ENCODE results near the gene POLR3B. TPM values are rescaled to one million over a fixed set of nuclear protein-coding genes. Genes with fewer than 3 reads are reported as not detected.

The POLR3B gene
- total and polyA plus RNA-seq, 5 experiments from 2014 or later, result 3.1 to 9.1 (median 6.2) TPM

DNA sequence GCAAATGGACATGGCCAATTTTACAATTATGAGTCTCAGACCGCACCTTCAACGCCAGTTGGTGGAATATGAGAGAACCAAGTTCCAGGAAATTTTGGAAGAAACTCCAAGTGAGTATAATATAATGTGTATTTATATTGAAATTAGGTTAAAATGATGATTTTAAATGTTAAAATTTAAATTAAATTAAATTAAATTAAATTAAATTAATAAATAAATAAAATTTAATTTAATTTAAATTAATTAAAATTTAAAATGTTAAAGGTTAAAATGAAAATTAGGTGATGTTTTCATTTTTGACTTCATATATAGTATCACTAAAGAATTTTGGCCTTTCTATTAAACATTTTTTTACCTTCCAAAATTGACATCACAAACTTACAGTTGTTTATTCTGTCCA is 34.0 kb upstream of the POLR3B start:
- H3K4me3 Mint-ChIP-seq, result no peak overlapping the region
- H3K4me1 Mint-ChIP-seq, result peaks cover 0 to 29% (median 19%) of the 10 kb centered on the region in 4 donors
- peak overlapping the region in 1 of 10 donors; percentile 63 for H3K27ac Mint-ChIP-seq
- peaks cover 14 to 93% (median 56%) of the 10 kb centered on the region in 3 donors for H3K36me3 Mint-ChIP-seq
- H3K27me3 Mint-ChIP-seq, result no peaks in the 10 kb centered on the region
- DNase-seq (no peak), ATAC-seq (no peak)
- POLR2A ChIA-PET, result interaction anchor here (0.8 kb wide), 1 partner anchor 38 kb away, joined by 3 read pairs; no protein-coding TSS in a partner anchor
- no peaks in the 10 kb centered on the region for H3K9me3 Mint-ChIP-seq

DNA sequence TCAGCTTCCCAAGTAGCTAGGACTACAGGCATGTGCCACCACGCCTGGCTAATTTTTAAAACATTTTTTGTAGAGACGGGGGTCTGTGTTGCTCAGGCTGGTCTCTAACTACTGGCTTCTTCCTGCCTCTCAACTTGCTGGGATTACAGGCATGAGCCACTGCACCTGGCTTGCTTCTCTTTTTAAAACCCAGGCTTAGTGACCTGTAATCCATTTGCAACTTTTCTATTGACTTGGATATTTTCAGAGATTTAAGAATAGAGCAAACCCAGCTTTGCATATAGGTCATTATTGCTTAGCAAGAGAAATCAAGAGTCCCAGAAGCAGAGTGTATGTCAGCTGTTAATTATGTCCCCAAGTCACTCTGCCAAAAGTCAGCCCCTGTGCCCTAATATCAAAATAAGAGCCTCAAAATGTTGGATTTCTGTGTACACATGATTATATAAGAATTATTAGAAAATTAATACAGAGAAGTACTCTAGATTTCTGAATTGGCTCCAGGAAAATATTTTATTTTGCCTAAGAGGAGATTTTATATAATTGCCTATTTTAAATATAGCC is 30.2 kb upstream of the POLR3B start:
- DNase-seq, result no peak
- POLR2A ChIA-PET, result no interaction called here
- H3K27ac Mint-ChIP-seq, result peak overlapping the region in 5 of 10 donors; percentile 21 to 80 (median 43)
- no peak overlapping the region for H3K4me3 Mint-ChIP-seq
- ATAC-seq, result no peak
- peaks cover 15 to 93% (median 60%) of the 10 kb centered on the region in 3 donors for H3K36me3 Mint-ChIP-seq
- H3K9me3 Mint-ChIP-seq, result peaks cover 0 to 2% (median 0%) of the 10 kb centered on the region in 9 donors
- no peaks in the 10 kb centered on the region for H3K27me3 Mint-ChIP-seq
- peaks cover 0 to 35% (median 22%) of the 10 kb centered on the region in 4 donors for H3K4me1 Mint-ChIP-seq

DNA sequence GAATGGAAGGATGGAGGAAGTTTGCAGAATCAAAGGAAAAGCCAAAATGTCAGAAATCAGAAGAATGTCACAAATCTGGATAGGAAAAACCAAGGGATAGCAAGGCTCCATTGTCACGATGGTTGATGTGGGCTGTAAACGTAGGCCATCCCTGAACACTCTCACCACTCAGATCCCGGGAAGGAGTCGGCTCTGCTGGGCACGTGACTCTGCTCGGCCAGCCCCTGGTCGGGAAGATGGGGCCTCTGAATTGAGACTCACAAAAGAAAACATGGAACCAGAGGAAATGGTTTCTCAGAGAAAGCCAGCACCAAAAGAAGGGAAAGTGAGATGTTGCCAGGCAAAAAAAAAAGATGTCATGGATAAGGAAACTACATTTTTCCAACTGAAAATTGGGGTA is 28.8 kb upstream of the POLR3B start:
- no peak overlapping the region for H3K4me3 Mint-ChIP-seq
- peak overlapping the region in 3 of 10 donors; percentile 15 to 54 (median 40) for H3K27ac Mint-ChIP-seq
- no peak for DNase-seq
- H3K27me3 Mint-ChIP-seq, result no peaks in the 10 kb centered on the region
- H3K9me3 Mint-ChIP-seq, result peaks cover 0 to 2% (median 0%) of the 10 kb centered on the region in 9 donors
- H3K4me1 Mint-ChIP-seq, result peaks cover 0 to 36% (median 23%) of the 10 kb centered on the region in 4 donors
- POLR2A ChIA-PET, result interaction anchor here (1.0 kb wide), 1 partner anchor 24 kb away, joined by 3 read pairs; no protein-coding TSS in a partner anchor
- peaks cover 15 to 91% (median 61%) of the 10 kb centered on the region in 3 donors for H3K36me3 Mint-ChIP-seq
- no peak for ATAC-seq

DNA sequence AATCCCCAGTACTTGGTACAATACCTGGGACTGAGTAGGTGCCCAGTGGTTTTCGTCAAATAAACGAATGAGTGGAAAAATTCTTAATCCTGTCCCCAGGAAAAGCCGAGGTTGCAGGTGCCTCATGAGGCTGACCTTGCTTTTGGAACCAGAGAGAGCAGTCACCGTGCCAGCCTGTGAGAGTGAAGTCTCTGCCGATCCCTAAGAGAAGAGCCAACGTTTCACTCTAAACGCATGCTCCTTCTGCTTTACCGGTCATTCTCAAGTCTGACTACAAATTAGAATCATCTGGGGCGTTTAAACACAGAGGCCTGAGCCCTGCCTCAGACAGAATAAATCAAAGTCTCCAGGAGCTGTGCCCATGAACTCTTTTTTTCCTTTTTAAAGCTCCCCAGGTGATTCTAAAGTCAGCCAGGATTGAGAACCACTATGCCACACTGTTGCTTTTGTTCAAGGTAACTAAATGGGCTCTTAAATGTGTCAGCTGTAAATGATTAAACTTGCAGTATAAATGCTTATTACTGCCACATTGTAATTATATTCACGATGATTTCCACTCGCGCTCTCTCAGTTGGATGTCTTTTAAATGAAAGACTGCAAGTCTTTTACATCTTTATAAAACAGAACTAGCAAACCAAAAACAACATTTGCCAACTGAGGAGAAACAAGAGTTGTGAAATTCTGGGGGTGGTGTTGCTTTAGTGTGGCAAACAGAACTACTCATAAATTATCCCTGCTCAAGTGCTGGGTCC is 28.1 kb upstream of the POLR3B start:
- POLR2A ChIA-PET, result no interaction called here
- ATAC-seq, result no peak
- peaks cover 0 to 2% (median 0%) of the 10 kb centered on the region in 9 donors for H3K9me3 Mint-ChIP-seq
- no peak overlapping the region for H3K27ac Mint-ChIP-seq
- no peaks in the 10 kb centered on the region for H3K27me3 Mint-ChIP-seq
- H3K4me3 Mint-ChIP-seq, result no peak overlapping the region
- DNase-seq, result no peak
- H3K4me1 Mint-ChIP-seq, result peaks cover 0 to 32% (median 19%) of the 10 kb centered on the region in 4 donors
- peaks cover 9 to 91% (median 59%) of the 10 kb centered on the region in 3 donors for H3K36me3 Mint-ChIP-seq

DNA sequence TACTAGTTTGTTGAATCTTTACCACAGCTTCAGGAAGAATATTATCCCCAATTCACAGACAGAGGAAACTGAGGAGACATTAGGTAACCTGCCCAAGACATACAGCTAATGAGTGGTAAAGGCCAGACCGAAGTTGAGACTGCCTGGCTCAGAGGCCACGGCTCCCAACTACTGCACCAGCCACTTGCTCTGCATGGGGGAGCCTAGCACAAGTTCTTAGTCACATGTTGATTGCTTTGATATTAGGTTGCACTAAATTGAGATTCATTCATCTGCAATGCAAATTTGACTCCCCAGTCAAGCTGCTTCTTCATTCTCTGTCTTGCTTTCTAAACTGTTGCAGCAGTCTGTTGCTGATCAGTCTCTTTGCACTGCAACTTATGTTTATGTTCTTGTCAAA is 25.9 kb upstream of the POLR3B start:
- Mint-ChIP-seq H3K27ac (peak overlapping the region in 1 of 10 donors; percentile 83), H3K9me3 (peaks cover 0 to 2% (median 0%) of the 10 kb centered on the region in 9 donors), H3K27me3 (no peaks in the 10 kb centered on the region), H3K4me1 (peaks cover 4 to 25% (median 19%) of the 10 kb centered on the region in 4 donors), H3K36me3 (peaks cover 8 to 91% (median 43%) of the 10 kb centered on the region in 3 donors), H3K4me3 (no peak overlapping the region)
- ATAC-seq (no peak), DNase-seq (no peak)
- POLR2A ChIA-PET, result interaction anchor here (1.3 to 1.8 kb wide), 2 partner anchors 29 to 84 kb away, joined by 4 to 8 read pairs; partner anchors contain the start of genes CKAP4 and TCP11L2

DNA sequence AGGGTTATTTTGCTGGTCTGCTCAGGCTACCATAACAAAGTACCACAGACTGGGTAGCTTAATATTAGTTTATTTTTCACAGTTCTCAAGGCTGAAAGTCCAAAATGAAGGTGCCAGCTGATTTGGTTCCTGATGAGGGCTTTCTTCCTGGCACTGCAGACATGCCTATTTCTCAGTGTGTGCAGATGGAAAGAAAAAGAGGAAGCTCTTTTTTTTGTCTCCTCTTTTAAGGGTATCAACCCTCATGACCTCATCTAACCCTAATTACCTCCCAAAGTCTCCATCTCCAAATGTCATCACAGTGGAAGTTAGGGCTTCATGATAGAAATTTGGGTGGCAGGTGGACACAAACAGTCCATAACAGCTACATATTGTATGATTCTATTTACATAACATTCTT is 25.0 kb upstream of the POLR3B start:
- no peak overlapping the region for H3K4me3 Mint-ChIP-seq
- H3K36me3 Mint-ChIP-seq, result peaks cover 8 to 92% (median 46%) of the 10 kb centered on the region in 3 donors
- no peaks in the 10 kb centered on the region for H3K27me3 Mint-ChIP-seq
- DNase-seq (no peak), ATAC-seq (no peak)
- POLR2A ChIA-PET, result interaction anchor here (1.3 to 1.8 kb wide), 2 partner anchors 30 to 85 kb away, joined by 4 to 8 read pairs; partner anchors contain the start of genes CKAP4 and TCP11L2
- peak overlapping the region in 4 of 10 donors; percentile 0 to 68 (median 18) for H3K27ac Mint-ChIP-seq
- peaks cover 0 to 2% (median 0%) of the 10 kb centered on the region in 9 donors for H3K9me3 Mint-ChIP-seq
- H3K4me1 Mint-ChIP-seq, result peaks cover 4 to 27% (median 18%) of the 10 kb centered on the region in 4 donors

DNA sequence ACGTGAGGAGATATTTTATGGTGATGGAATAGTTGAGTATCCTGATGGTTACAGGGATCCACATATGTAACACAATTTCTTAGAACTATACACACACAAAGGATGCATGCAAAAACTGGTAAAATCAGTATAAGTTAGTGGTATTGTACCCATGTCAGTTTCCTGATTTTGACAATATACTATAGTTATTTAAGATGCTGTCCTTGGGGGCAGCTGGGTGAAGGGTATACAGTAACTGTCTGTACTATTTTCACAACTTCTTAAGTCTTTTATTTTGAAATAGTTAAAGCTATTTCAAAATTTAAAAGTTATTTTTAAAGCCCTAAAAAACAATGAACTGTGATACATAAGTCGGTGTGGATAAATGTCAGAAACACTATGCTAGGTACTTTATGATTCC is 24.5 kb upstream of the POLR3B start:
- H3K4me3 Mint-ChIP-seq, result no peak overlapping the region
- DNase-seq (no peak), ATAC-seq (no peak)
- peaks cover 0 to 2% (median 0%) of the 10 kb centered on the region in 9 donors for H3K9me3 Mint-ChIP-seq
- POLR2A ChIA-PET, result interaction anchor here (1.3 kb wide), 1 partner anchor 85 kb away, joined by 4 read pairs; the partner anchor contains the start of gene CKAP4
- H3K4me1 Mint-ChIP-seq, result peaks cover 4 to 27% (median 18%) of the 10 kb centered on the region in 4 donors
- H3K27me3 Mint-ChIP-seq, result no peaks in the 10 kb centered on the region
- peak overlapping the region in 5 of 10 donors; percentile 14 to 68 (median 22) for H3K27ac Mint-ChIP-seq
- H3K36me3 Mint-ChIP-seq, result peaks cover 8 to 92% (median 47%) of the 10 kb centered on the region in 3 donors

DNA sequence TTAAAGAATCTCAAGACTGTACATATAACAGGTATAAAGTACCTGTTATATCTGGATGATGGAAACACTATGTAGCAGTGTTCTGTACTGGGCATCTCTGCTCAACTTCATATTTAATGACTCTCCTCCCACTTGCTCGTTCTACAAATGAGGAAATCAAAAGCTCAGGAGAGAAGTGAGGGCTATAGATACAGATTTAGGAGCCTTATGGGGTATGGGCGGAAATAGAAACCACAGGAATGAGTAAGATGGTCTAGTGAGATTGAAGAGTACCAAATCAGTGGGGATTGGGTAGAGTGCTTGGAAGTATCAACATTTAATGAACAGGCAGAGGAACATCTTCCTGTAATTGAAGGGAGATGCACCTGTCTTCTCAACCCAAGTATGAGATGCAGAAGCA is 23.8 kb upstream of the POLR3B start:
- Mint-ChIP-seq H3K4me1 (peaks cover 4 to 27% (median 21%) of the 10 kb centered on the region in 4 donors), H3K36me3 (peaks cover 8 to 92% (median 48%) of the 10 kb centered on the region in 3 donors)
- POLR2A ChIA-PET, result no interaction called here

DNA sequence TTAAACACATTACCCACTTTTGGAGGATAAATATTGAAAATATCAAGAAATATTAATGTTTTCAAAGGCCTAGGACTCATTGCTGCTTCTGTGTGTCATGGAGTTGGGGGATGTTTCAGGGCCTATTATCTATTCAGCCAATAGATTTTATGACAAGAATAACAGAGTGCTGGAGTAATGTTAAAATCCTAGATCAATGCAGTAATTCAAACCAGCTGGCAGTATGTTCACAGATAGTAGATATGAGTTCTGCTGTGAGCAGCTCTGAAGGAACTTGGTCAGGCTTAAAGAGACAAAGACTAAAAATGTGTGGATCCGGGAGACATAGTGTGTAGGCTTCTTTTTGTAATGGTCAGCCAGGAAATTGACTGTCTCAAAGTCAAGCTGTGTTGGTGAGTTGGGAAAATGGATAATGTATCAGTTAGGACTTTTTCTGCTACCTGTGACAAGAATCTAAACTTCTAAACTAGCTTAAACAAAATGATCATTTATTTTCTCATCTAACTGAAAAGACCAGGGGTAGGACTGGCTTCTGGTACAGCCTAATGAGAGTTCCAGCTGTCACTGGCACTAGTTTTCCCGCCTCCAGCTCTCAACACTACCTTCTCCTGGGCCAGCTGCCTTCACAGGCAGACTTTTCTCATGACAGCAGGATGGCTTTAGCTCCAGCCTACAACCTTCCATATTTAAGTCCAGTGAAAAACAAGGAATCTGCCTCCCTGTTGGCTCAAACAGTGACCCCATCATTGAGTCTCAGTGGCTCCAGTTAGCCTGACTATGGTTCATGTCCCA is 16.3 kb upstream of the POLR3B start:
- ATAC-seq (no peak), DNase-seq (no peak)
- POLR2A ChIA-PET, result no interaction called here
- no peaks in the 10 kb centered on the region for H3K27me3 Mint-ChIP-seq
- peaks cover under 1 to 95% (median 25%) of the 10 kb centered on the region in 3 donors for H3K36me3 Mint-ChIP-seq
- H3K9me3 Mint-ChIP-seq, result no peaks in the 10 kb centered on the region
- peaks cover 0 to 23% (median 13%) of the 10 kb centered on the region in 4 donors for H3K4me1 Mint-ChIP-seq
- peak overlapping the region in 8 of 10 donors; percentile 0 to 79 (median 42) for H3K27ac Mint-ChIP-seq
- H3K4me3 Mint-ChIP-seq, result no peak overlapping the region

More for the DNA sequence above, 23.8 kb upstream of the POLR3B start:
- H3K27ac Mint-ChIP-seq, result peak overlapping the region in 6 of 10 donors; percentile 7 to 68 (median 30)
- no peak for DNase-seq
- no peaks in the 10 kb centered on the region for H3K27me3 Mint-ChIP-seq
- no peak overlapping the region for H3K4me3 Mint-ChIP-seq
- H3K9me3 Mint-ChIP-seq, result peaks cover 0 to 2% (median 0%) of the 10 kb centered on the region in 9 donors
- no peak for ATAC-seq

DNA sequence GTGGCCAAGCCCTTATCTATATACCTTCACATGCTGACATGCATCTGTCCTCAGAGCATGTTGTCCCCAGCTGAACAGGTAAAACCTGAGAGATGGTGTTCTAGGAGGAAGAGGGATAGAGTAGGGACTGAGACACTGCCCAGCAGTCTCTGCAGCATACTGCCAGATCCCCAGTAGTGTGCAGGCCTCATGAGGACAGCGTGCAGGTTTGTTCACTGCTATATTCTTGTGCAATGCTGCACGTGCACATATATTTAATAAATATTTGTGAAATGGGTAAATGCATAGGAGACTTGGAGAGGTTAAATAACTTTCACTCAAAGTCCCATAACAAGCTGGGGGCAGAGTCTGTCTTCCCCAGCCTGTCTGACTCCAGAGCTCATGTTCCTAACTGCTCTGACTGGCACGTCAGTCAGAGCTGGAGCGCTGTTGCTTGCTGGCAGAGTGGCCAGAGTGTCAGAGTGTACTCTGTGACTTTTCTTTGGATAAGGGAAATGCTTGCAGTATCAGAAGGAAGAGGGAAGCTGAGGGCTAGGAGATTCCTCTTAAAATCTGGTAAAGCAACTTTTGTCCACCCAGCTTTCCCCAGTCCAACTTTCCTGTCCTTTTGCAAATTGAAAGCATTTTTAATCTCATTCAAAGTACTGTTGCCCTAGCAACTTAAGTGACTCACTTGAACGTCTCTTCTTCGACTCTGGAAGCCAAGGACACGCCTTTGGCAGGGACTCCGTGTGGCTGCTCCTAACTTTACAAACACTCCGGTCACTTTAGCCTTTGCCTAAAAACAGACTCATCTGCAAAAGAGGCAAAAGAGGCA is 14.9 kb upstream of the POLR3B start:
- no peaks in the 10 kb centered on the region for H3K9me3 Mint-ChIP-seq
- H3K27me3 Mint-ChIP-seq, result no peaks in the 10 kb centered on the region
- POLR2A ChIA-PET, result no interaction called here
- no peak overlapping the region for H3K4me3 Mint-ChIP-seq
- DNase-seq (no peak), ATAC-seq (no peak)
- H3K4me1 Mint-ChIP-seq, result peaks cover 0 to 23% (median 11%) of the 10 kb centered on the region in 4 donors
- peaks cover 7 to 91% (median 26%) of the 10 kb centered on the region in 3 donors for H3K36me3 Mint-ChIP-seq
- H3K27ac Mint-ChIP-seq, result peak overlapping the region in 4 of 10 donors; percentile 15 to 88 (median 77)

DNA sequence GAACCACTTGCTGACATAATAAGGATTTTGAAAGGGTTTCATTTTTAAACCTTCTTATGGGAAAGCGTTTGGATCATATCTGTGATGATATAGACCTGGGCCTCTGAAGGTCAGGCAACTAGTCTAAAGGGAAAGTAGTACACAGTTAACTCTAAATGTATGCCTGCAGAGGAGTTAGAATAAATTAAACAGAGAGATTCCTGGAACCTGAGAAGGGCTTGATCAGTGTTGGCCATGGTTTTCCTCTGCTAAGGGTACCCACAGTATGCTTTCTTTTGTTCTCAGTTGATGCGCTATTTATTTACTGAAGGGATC is 14.4 kb upstream of the POLR3B start:
- H3K27ac Mint-ChIP-seq, result peak overlapping the region in 2 of 10 donors; percentile 49 to 75
- DNase-seq (no peak), ATAC-seq (no peak)
- peaks cover 0 to 21% (median 11%) of the 10 kb centered on the region in 4 donors for H3K4me1 Mint-ChIP-seq
- H3K4me3 Mint-ChIP-seq, result no peak overlapping the region
- H3K27me3 Mint-ChIP-seq, result no peaks in the 10 kb centered on the region
- peaks cover 7 to 91% (median 25%) of the 10 kb centered on the region in 3 donors for H3K36me3 Mint-ChIP-seq
- H3K9me3 Mint-ChIP-seq, result no peaks in the 10 kb centered on the region
- POLR2A ChIA-PET, result no interaction called here
